Calu3 (cell line): ENCODE measurements around the gene MTM1. TPM values are rescaled to one million over a fixed set of nuclear protein-coding genes. Genes with fewer than 3 reads are reported as not detected.

Experiments used
- BruUV-seq: library from RNA; stranded (reverse); fragments of 400-500 nt; replicated peaks from 2 replicates; lab custom pipeline; 2021; lab: Mats Ljungman, UMichigan
- CTCF ChIA-PET: fragments of 300-600 bp; sonication (Branson Sonifier 250); formaldehyde crosslinking; loops from one replicate; lab custom pipeline; 2022; ENCODE audit warnings: antibody characterized with exemption; lab: Charles Lee
- DNase-seq: peaks from one replicate; pipeline ENCODE4 v3.0.0; 2022
- H3K27ac Mint-ChIP-seq: one replicate; pipeline ENCODE4 v1.8.0; 2022; ENCODE audit warnings: mixed read lengths; ENCODE audit not compliant: unreplicated experiment
- H3K27me3 Mint-ChIP-seq: one replicate; pipeline ENCODE4 v1.8.0; 2022; ENCODE audit warnings: mixed read lengths; ENCODE audit not compliant: unreplicated experiment
- H3K36me3 Mint-ChIP-seq: one replicate; pipeline ENCODE4 v1.8.0; 2022; ENCODE audit warnings: mild to moderate bottlenecking, moderate library complexity, mixed read lengths; ENCODE audit not compliant: insufficient read depth, unreplicated experiment
- H3K4me1 Mint-ChIP-seq: one replicate; pipeline ENCODE4 v1.8.0; 2022; ENCODE audit warnings: mild to moderate bottlenecking, low read depth, mixed read lengths; ENCODE audit not compliant: unreplicated experiment
- H3K4me3 Mint-ChIP-seq: one replicate; pipeline ENCODE4 v1.8.0; 2022; ENCODE audit warnings: mild to moderate bottlenecking, low read depth, moderate library complexity, mixed read lengths; ENCODE audit not compliant: unreplicated experiment
- H3K9me3 Mint-ChIP-seq: one replicate; pipeline ENCODE4 v1.8.0; 2022; ENCODE audit warnings: low read depth, mixed read lengths; ENCODE audit not compliant: unreplicated experiment
- intact Hi-C: fragments of 100-400 bp; cut with micrococcal nuclease; formaldehyde crosslinking; loops from one replicate; pipeline ENCODE4 v1.10.0; 2022; ENCODE audit not compliant: unreplicated experiment
- total RNA-seq: library from RNA; stranded (reverse); gene quantifications from 2 replicates; pipeline ENCODE4 v1.2.3, GENCODE V29; 2022
- TF ChIP-seq, protein P1 (sequence below): fragments of 200-600 bp; IDR thresholded peaks from one replicate; pipeline ENCODE4 v1.8.0; 2022; ENCODE audit warnings: antibody characterized with exemption; ENCODE audit not compliant: unreplicated experiment

Gene MTM1
- total RNA-seq, 1 experiment from 2014 or later = 13.2 TPM

DNA sequence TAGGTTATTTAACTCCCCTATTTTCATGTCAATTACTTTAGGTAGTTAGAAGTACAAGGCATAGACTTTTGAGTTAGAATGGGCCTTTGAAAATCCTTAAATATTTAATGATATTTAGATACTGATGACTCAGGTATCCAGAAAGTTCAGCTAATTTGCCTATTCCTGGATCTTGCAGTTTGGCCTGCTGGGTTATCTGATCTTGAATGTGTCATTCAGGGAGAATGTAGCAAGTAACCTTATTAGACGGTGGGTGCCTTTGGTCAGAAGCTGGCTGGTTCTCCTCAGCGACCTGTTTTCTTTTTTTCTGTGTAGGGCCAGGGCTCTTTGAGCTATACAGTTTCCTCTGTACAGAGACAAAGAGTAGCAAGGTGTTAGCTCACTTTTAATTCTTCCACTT is 42.0 kb downstream of the MTM1 start:
- no TSS peak for BruUV-seq
- TF ChIP-seq, protein P1, sequence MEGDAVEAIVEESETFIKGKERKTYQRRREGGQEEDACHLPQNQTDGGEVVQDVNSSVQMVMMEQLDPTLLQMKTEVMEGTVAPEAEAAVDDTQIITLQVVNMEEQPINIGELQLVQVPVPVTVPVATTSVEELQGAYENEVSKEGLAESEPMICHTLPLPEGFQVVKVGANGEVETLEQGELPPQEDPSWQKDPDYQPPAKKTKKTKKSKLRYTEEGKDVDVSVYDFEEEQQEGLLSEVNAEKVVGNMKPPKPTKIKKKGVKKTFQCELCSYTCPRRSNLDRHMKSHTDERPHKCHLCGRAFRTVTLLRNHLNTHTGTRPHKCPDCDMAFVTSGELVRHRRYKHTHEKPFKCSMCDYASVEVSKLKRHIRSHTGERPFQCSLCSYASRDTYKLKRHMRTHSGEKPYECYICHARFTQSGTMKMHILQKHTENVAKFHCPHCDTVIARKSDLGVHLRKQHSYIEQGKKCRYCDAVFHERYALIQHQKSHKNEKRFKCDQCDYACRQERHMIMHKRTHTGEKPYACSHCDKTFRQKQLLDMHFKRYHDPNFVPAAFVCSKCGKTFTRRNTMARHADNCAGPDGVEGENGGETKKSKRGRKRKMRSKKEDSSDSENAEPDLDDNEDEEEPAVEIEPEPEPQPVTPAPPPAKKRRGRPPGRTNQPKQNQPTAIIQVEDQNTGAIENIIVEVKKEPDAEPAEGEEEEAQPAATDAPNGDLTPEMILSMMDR = no peak
- intact Hi-C loops = no loop called here
- no peak for DNase-seq
- H3K27me3 Mint-ChIP-seq = no peaks in the 10 kb centered on the region
- no peak overlapping the region for H3K27ac Mint-ChIP-seq
- no peaks in the 10 kb centered on the region for H3K36me3 Mint-ChIP-seq
- H3K4me3 Mint-ChIP-seq = no peak overlapping the region
- no peaks in the 10 kb centered on the region for H3K9me3 Mint-ChIP-seq
- CTCF ChIA-PET = no interaction called here
- no peaks in the 10 kb centered on the region for H3K4me1 Mint-ChIP-seq

DNA sequence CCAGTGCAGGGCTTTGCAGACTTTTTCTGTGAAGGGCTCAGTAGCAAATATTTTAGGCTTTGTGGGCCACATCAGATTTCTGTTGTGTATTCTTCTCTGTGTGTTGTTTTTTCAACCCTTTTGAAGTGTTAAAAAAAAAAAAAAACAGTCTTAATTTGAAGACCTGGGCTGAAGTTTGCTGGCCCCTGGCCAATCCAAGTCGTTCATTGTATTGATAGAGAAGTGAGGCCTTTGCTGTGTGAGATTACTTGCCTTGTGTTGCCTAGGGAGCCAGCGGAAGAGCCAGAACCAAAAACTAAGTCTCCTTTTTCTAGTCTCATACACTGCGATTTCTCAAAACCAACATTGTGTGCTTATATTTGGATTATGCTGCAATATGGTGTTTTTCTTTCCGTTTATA is 46.9 kb downstream of the MTM1 start:
- H3K27me3 Mint-ChIP-seq = no peaks in the 10 kb centered on the region
- TF ChIP-seq, protein P1 = no peak
- H3K4me1 Mint-ChIP-seq = no peaks in the 10 kb centered on the region
- CTCF ChIA-PET = no interaction called here
- BruUV-seq = no TSS peak
- no peak overlapping the region for H3K27ac Mint-ChIP-seq
- DNase-seq = no peak
- H3K36me3 Mint-ChIP-seq = no peaks in the 10 kb centered on the region
- H3K9me3 Mint-ChIP-seq = no peaks in the 10 kb centered on the region
- no peak overlapping the region for H3K4me3 Mint-ChIP-seq
- intact Hi-C loops = no loop called here

DNA sequence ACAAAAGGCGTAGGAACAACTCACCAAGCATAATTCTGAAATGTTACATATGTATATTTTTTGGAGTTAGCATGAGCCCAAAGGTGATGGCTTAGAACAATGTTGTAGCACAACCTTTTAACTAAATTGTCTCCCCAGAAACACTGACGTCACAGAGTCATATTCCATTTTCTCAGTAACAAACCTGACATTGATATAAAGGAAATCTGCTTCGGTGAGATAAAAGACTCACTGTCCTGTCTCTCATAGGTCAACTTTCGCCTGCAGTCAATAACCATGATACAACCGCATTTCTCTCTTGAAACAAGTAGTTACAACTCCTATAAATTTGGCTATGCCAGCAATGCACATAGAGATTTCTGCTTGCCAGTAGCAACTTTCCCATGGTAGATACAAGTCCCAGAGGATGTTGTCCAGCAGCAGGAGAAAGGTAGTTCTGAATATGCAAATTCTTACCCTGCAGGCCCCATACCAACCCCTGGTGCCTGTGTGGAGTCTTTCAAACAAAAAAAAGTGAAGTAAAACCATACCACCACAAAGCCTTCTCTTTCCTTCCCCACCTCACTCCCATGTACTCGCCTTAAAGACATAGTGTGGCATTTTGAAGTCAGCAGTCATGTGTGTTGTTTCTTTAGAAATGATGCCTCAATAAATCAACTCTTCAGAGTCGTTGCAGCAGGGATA is 47.9 kb downstream of the MTM1 start:
- Mint-ChIP-seq H3K27ac (no peak overlapping the region), H3K4me3 (no peak overlapping the region), H3K4me1 (no peaks in the 10 kb centered on the region), H3K36me3 (no peaks in the 10 kb centered on the region), H3K27me3 (no peaks in the 10 kb centered on the region), H3K9me3 (no peaks in the 10 kb centered on the region)
- BruUV-seq = no TSS peak
- intact Hi-C loops = no loop called here
- TF ChIP-seq, protein P1 = no peak
- CTCF ChIA-PET = no interaction called here
- no peak for DNase-seq

DNA sequence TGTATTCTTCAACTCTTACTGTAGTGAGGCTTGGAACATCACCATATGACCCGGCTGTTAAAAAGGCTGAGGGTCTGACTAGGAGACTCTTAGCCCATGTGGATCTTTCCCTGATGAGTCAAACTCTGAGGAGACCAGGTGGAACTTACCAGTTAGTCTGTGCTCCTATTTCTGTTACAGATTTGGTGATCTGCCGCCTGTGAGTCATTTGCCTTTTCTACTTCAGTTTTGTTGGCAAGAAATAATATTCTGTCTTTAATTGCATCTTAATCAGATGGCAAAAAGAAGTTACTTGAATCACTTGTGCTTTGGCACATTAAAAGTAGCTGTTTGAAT is 48.4 kb downstream of the MTM1 start:
- H3K27me3 Mint-ChIP-seq = no peaks in the 10 kb centered on the region
- intact Hi-C loops = no loop called here
- TF ChIP-seq, protein P1 = no peak
- BruUV-seq = no TSS peak
- no peaks in the 10 kb centered on the region for H3K9me3 Mint-ChIP-seq
- no peaks in the 10 kb centered on the region for H3K4me1 Mint-ChIP-seq
- CTCF ChIA-PET = no interaction called here
- H3K4me3 Mint-ChIP-seq = no peak overlapping the region
- no peak overlapping the region for H3K27ac Mint-ChIP-seq
- no peak for DNase-seq
- H3K36me3 Mint-ChIP-seq = no peaks in the 10 kb centered on the region
